HG02970 (cell line): ENCODE results near the gene TBKBP1.

Experiments used
- ATAC-seq: cut with Tn5 transposase; IDR thresholded peaks from one replicate; pipeline ENCODE4 v1.9.1; 2021; ENCODE audit warnings: mild to moderate bottlenecking, moderate library complexity, moderate number of reproducible peaks; ENCODE audit not compliant: unreplicated experiment, low FRiP score

Gene TBKBP1

DNA sequence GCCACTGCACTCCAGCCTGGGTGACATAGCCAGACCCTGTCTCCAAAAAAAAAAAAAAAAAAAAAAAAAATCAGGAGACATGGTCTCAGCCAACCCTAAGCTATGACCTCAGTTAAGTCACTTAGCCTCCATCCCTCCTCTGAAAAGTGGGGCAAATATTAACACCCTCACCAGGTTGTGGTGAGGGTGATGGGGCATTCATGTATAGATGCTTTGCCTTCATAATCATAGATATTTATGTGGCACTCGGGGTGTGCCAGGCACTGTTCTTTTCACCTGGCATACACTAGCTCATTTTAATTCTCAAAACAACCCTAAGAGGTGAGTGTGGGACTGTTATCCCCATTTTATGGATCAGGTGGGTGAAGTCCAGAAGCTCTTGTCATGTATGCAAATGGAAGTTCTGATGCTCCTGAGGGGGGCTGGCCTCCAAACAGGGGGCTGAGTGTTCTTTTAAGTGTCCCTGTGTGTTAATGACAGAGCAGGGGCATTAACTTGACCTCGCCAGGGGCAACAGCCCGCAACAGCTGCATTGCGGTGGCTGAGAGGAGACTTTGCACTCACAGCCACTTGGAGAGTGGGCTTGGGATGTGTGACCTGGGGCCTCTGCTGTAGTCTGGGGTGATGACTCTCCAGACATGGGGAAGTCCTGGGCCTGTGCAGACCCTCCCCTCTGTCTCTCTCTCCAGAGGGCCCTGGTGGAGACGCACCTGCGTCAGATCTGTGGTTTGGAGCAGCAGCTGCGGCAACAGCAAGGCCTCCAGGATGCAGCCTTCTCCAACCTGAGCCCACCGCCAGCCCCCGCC is 4.1 kb downstream of the TBKBP1 start:
- no peak for ATAC-seq

DNA sequence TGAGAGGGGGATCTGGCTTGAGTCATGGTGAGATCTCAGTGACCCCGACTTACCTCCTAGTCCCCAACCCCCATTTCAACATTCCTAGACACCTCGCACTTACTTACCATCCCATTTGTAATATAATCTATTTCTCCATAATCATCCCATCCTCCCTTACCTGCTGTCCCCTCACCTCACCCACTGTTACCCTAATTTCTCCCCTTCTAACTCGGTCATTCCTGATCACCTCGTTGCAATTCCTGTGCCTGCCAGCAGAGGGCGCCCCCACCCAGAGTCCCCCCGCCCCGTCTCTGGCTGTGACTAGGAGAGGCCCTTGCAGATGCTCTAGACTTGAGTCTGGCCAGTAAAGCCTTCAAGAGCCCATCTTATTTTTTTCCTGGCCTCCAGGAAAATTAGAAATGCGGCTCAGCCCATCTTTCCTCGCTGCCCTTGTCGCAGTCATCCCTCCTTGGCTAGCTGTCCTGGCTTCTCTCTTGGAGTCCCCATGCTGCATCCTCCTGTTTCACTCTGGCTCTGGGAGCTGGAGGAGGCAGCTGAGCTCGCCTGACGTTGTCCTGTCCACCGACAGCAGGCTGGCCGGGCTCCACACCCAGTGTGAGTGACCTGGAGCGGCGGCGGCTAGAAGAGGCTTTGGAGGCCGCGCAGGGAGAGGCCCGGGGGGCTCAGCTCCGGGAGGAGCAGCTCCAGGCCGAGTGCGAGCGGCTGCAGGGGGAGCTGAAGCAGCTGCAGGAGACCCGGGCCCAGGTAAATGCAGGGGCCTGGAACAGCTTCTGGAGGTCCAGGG is 5.0 kb downstream of the TBKBP1 start:
- no peak for ATAC-seq

DNA sequence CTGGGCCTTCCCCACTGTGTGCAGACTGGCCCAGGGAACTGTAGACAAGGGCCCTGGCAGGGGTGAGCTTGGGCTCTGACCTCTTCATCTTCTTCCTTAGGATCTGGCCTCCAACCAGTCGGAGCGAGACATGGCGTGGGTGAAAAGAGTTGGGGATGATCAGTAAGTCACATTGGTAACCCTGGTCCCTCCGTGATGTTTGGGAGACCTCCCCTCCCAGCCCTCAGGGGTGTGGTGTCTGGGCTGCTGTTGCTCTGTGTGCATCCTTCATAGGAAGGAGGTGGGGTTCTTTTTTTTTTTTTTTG is 5.5 kb downstream of the TBKBP1 start:
- no peak for ATAC-seq

DNA sequence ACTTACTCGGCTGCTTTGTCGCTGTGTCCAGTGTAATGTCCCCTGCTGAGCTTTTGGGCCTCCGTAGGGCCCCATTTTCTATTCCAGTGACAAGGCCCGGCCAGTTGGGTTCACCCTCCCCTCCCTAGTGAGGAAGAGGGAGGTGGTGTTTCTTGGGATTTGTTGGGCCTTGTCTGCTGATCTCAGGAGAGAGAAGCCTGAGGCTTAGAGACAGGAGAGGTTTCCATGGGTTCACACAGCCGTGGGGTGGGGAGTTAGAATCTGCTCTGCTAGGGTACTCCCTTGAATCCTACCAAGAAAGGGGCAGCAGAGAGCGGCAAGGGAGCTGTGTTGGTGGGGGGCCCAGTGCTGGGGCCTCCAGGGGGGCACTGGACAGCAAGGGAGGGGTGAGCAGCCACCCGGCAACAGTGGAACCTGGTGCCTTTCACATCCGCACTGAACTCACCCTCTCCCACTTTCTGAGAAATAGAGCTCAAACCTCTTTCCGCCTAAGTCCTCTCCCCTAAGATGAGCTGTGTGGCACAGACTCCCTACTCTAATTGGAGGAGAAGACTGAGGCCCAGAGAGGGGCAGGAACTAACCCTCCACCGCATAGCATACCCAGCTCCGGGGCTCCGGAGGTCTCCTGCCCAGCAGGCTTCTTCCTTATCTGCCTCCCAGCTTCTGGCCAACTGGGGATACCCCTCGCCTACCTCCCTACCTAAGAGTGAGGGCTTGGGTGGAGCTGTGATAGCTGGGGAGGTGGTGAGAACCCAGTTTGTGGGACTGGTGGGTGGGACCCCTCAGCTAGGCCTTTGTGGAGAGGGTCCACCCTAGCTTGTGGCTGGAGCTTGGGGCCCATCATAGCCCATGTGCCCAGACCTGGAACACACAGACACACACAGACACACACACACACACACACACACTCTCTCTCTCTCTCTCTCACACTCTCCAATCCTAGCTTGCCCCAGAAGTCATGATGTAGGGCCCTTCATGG is 6.8 kb downstream of the TBKBP1 start:
- ATAC-seq, result no peak

DNA sequence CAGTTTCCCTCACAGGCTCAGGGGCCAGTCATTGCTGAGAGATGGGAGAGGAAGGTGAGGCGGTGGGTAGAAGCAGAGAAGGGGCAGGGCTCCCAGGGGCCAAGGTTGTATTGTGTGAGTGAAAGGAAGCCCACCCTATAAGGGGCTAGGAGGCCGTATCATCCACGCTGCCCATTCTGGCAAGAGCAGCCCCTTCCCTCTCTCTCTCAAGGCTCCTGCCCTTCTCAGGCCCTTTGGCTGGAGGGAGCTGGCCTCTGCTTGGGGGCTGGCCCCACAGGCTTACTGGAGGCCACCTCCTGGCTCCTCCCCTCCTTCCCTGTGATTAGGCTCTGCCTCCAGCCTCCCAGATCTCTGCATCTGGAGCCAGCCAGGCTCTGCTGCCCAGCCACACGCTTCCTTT is 7.6 kb downstream of the TBKBP1 start:
- no peak for ATAC-seq

DNA sequence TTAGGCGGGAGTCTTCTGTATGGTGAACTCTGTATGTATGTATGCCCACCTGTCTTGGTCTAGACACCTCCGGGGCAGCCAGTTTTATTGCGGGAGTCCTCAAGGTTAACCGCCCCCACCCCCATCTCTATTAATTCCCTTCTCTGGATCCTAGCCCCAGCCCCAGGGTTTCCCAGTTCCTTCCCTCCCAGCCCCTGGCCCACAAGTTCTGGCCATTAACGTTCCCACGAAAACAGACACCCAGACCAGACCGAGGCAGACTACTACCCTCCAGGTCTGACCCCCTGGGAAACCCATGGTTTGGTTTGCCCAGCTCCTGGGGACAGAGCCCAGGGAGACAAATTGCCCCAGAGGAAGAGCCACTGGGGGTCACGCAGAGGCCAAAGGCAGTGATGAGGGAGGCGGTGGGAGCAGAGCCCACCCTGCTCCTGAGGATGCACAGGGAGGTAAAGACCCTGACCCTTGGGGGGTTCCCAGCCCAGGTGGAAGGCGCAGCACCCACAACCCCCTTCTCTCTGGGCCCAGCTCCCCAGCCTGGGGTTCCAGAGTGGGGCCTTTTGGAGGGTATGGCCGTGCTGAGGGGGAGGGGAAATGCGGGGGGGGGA is 8.5 kb downstream of the TBKBP1 start:
- ATAC-seq, result no peak

GRCh38 chr17:47703191-47703591 is 9.2 kb downstream of the TBKBP1 start:
- no peak for ATAC-seq

DNA sequence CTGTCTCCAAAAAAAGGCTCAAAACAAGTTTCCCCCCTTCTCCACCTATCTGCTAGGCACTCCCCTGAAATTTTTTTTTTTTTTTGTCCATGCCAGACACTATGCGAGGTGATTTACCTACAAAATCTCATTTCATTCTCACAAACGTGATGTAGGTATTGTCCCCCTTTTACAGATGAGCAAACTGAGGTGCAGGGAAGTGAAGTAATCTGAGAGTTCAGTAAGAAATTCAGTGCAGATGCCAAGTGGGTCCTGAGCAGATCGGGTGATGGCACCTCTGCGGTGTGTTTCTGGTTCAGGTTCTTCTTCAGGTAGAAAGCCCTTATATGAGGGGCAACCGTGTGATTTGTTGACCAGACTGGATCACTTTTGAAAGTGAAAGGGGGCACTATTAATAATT is 9.7 kb downstream of the TBKBP1 start:
- no peak for ATAC-seq

- ATAC-seq, result no peak
These were observed 10.2 kb downstream of the TBKBP1 start for GRCh38 chr17:47704116-47704515.

GRCh38 chr17:47704736-47705135 is 10.8 kb downstream of the TBKBP1 start:
- no peak for ATAC-seq

DNA sequence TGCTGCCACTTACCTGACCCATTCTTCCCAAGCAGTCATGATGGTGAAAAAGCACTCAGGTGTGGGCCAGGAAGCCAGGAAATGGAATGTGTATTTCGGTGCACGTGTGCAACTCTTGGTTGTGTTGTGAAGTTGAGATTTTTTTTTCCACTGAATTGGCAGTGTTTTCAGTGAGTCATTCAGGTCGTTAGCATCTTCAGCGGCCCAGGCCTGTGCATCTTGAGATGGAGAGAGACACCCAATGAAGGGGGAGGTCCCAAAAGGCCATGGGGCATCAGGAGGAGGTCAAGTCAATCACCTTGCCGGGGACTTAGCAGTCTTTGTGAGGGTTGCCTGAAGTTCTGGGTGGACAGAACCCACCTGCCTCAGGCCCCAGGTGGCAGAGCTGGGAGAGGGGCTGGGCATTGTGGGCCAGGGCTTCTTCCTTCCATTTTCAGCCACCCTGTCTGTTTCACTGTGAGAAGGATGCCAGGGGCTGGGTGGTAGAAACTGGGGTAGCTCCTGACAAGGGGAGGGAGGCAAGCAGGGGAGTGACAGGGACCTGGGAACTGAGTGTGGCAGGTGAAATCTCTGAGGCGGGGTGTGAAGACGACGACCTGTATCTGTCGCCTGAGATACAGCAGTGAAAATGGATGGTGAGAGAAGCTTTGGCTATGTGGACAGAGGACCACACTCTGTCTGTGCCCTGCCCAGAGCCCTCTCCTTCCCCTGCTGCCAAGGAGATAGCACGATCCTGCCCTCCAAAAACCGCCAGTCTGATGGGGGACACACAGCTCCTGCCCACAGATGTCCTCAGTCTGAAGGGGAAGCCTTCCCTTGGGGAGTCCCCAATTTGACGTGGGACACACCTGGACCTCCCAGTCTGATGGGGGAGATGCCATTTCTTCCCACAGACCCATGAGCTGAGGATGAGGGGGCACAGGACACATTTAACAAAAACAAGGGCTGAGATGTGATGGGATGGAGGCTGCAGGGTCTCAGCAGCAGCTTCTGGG is 11.9 kb downstream of the TBKBP1 start:
- no peak for ATAC-seq

DNA sequence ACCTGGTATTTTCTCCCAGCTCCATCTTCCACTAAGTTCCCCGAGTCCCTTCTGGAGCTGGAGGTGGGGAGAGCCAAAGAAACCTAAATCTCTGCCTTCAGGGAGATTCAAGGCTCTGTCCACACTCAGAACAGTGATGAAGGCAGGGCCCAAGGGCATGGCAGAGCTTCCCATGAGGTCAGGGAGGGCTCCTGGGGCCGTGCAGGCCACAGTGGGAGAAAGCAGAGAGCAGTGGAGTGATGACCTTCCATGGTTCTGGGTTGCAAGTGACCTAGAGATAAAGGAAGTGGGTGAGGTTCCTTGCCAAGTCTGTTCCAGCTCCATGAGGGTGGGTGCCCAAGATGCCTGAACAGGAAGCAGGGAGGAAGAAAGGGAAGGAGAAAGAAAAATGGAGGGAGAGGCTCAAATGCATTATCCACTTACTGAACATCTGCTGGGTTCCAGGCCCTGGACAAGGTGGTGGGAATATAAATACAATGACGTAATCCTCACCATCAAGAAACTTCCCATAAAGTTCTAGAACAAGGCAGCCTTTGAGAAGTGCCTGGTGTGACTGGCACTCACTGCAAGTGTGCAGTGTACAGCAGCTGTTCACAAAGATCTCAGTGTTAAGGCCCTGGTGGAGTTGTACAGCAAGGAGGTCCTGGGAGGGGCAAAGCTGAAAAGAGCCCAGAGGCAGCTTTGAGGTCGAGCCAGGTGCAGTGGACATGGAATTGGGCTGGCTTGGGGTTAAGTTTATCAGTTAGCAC is 13.3 kb downstream of the TBKBP1 start:
- no peak for ATAC-seq

DNA sequence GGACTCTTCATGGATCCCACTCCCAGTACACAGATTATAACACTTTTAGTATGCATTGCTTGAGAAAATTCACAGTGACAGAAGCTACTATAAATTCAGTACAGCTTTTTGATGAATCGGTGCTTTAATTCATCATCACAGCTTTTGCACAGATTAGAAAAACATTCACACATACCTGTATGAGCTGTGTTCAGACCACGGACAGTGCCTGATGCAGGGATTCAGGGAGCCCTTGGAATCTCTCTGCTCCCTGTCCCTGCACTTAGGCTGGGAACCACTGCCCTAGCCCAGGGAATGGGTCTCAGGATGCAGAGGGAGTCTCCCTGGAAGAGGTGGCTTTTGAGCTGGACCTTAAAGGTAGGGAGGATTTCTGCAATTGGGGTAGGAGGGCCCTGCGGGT is 13.9 kb downstream of the TBKBP1 start:
- no peak for ATAC-seq

- no peak for ATAC-seq
These were observed 14.4 kb downstream of the TBKBP1 start for GRCh38 chr17:47708312-47708863.

GRCh38 chr17:47708864-47709541 is 15.0 kb downstream of the TBKBP1 start:
- no peak for ATAC-seq

- no peak for ATAC-seq
These were observed 15.6 kb downstream of the TBKBP1 start for GRCh38 chr17:47709594-47709993.

GRCh38 chr17:47711366-47712099 is 17.6 kb downstream of the TBKBP1 start:
- no peak for ATAC-seq
